ENCODE data around the gene HS2ST1.

DNA sequence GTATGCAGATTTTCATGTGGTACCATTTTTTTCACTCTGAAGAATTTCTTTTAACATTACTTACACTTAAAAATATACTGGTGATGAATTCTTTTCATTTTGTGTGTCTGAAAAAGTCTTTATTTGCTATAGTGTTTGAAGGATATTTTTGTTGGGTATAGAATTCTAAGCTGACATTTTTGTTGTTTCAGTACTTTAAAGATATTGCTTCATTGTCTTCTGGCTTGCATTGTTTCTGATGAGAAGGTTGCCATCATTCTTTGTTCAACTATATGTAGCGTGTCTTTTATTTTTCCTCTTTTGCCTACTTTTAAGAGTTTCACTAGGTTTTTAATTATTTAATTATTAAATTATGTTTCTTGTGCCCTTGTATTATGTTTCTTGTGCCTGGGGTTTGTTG, 8.0 kb downstream of the HS2ST1 start:
- TF ChIP-seq GATA3 (IDR thresholded peaks at IDR 0.05; ENCODE audit: low read depth, low read length): no peak
- TF ChIP-seq GATA2 (IDR thresholded peaks at IDR 0.05; ENCODE audit: low read depth, low read length): no peak
